Fibroblast of peridontal ligament (primary cell): Measurements from ENCODE around the gene MYF5.

Experiments
- DNase-seq: peaks from one replicate; pipeline ENCODE4 v3.0.0-alpha.2; 2010; ENCODE audit errors: extremely low read depth

Gene MYF5

DNA sequence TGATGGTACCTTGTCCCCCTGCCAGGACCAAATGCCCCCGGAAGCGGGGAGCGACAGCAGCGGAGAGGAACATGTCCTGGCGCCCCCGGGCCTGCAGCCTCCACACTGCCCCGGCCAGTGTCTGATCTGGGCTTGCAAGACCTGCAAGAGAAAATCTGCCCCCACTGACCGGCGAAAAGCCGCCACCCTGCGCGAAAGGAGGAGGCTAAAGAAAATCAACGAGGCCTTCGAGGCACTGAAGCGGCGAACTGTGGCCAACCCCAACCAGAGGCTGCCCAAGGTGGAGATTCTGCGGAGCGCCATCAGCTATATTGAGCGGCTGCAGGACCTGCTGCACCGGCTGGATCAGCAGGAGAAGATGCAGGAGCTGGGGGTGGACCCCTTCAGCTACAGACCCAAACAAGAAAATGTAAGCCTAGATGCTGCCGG lies 8.9 kb upstream of the MYF5 start:
- DNase-seq, result no peak

DNA sequence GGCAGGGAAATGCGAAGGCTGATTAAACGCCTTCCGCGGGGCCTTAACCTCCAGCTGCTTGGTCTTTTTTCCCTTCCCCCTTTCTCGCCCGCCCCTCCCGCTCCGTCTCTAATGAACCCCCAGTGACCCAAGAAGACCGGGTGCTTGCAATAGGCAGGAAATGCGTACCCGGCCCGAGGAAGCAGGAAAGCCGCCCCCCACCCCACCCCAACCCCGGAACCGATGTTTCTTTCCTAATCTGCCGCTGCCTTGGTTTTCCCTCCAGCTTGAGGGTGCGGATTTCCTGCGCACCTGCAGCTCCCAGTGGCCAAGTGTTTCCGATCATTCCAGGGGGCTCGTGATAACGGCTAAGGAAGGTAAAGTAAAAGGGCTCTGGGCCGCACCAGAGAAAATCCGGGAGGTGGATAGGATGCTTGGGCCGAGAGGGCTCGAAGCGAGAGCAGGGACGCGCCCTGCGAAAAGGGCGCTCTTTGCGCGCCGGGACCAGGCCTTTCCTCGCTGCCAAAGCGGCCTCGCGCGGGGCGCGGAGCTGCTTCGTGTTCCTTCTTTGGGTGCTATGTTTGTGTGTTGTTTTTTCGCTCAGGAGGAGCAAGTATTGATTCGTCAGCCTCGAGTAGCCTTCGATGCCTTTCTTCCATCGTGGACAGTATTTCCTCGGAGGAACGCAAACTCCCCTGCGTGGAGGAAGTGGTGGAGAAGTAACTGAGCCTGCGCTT lies 8.3 kb upstream of the MYF5 start:
- DNase-seq, result no peak

DNA sequence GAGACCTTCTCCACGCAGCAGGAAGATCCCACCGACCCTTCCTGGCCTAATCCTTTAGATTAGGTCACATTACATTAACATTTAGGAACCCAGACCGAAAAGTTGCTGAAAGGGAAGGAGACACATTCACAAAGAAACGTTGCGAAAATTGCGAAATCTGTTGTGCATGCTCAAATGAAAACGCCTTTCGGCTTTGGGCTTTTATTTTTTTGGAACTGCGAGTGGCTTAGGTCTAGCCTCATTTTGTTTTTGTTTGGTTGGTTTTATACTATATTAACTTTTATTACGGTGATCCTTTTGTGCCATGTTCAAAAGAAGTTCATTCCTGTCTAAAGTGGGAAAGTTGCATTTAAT lies 7.8 kb upstream of the MYF5 start:
- no peak for DNase-seq

DNA sequence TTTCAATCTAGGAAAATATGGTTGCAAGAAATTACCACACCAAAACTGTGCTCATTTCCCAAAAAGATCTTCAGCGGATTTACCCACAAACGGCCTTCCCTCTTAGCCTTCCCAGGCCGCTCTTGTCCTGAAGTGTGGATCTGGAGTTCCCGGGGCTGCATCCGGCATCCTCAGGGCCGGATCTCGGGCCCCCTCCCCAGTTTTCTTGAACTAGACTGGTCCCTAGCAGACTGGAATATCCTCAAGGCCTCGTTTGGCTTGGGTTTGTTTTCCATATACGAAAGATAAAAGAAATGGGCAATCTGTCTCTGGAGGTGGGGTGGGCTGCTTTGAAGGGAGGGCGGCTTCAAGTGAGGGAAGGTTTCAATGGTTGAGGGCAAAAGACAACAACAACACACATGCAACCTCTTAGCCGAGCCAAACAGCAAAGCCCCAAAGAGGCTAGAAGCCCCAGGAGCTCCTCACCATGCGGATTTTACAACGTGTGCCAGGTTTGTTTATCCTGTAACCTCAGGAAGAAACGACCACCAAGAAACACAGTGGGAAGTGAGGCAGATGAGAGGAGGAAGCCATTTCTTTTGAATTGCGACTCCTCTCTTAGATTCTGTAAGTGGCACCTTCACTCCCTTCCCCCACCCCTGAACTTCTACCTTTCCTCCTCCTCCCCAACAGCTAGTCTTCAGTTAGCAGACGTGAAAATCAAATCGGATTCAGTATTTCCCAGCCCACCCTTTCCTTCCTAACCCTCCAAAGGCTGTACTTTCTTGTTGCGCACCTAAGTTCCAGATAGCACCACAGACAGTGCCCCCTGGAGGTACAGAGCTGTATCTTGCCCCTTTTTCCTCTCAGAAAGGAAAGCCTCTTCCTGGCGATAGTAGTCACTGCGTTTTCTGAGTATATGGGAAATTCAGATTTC lies 6.6 kb upstream of the MYF5 start:
- DNase-seq, result no peak

DNA sequence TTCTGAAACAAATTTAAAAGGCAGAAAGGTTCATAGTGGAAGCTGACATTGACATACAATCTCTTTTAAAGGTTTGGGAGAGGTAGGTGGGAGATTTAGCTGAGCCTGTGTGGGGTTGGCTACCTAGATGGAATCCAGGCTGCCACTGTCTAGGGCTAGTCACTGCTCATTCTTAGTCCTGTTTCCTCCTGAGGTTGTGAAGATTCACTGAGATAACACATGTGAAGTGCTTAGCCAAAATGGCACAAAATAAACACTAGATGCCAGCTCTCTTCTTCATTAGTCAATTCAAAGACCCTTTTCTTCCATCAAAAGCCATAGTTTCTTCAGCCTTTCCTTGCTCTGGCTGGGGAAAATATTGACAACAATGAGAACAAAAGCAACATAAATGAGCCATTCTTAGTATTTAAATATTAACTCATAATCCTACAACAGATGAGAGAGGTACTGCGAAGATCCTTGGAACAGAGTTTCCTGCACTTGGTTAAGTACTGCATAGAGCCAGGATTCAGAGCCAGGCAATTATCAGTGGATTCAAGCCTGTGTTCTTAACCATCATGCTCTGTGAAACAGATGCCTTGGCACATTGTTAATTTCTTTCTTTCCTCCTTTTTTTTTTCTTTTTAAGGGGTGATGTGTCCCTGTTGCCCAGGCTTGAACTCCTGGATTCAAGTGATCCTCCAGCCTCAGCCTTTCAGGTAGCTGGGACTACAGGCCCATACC lies 5.8 kb upstream of the MYF5 start:
- no peak for DNase-seq

DNA sequence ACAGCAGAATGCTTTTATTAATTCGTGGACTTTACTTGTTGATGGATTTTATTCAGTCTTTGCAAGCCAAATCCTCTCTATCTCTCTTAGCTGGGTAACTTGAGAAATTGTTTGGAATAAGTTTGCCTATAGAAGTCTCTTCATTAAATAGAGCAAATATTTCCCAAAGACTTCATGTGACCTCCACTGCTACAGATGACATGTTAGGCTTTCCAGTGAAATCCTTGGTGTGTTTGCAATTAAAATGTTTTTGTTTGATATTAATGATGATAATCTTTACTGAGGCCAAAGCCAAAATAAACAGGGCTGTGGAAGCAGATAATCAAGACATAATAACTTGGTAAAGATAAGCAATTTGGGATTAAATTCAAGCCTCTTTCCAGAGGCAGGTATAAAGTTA lies 4.8 kb upstream of the MYF5 start:
- DNase-seq, result no peak

DNA sequence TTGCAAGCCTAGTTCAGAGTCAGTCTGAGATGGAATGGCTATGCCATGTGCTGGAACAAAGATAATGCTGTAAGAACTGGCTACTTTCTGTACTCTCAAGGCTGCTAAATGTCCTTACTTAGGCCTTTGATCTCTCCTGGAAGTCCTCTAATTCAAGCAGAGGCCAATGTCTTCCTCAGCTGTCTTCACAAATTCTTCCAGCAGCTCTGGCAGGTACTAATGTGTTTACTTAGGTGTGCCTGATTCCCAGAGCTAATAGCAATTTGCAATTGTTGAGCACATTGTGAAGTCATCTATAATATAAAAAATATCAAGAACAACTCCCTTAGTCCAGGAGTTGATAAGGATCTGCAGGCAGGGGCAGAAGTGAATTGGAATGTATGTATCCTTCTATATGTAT lies 3.8 kb upstream of the MYF5 start:
- DNase-seq, result no peak

DNA sequence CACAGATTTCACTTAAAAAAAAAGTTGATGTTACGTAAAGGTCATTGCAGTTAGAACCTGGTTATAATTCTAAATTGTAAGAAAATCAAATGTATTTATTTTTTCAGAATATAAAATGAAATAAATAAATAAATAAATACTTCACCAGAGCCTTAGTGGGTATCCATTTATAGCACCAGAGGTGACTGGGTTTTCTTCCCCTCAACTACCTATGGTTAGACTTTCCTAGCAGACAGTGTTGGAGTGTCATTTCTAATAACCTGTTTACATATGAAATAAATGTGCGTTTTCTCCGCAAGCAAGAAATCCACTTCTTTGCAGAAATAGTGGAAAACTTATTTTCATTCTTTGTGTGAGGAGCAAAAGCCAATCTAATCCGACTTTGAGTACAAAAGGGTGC lies 3.3 kb upstream of the MYF5 start:
- no peak for DNase-seq

DNA sequence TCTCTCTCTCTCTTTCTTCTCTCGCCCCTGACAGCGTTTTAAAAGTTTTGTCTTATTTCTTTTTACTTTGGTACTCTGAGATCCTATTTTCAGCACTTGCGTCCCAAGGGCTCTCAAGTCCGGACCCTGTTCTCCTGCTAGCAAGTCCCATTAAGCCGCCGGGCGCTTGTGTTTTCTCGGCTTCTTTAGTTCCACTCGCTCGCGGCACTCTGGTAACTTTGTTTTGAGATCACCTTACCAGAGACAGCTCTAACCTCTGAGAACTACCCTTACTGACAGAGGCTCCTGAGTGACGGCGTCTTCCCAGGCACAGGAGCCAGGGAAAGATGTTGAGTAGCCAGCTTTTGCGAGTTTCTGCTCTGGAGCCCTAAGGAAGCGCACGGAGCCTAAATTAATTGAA lies 2.7 kb upstream of the MYF5 start:
- peak; percentile 7 for DNase-seq

DNA sequence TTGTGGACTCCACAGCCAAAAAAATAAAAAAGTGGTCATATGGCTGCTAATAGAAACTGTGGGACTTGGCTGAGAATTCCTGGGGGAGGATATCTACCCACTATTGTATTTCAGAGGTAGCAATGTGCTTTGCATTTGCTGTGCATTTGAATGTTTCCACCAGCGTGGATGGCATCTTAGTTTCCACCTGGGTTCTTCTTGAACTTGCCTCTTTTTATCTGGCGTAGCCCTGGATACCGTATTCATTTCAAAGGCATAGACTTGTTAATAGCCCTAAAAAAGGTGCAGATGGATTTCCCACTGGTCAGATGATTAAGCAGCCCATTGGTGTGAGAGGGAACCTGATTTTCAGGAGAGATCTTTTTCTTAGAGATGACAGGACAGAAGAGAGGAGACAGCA lies 1.9 kb upstream of the MYF5 start:
- DNase-seq, result no peak

DNA sequence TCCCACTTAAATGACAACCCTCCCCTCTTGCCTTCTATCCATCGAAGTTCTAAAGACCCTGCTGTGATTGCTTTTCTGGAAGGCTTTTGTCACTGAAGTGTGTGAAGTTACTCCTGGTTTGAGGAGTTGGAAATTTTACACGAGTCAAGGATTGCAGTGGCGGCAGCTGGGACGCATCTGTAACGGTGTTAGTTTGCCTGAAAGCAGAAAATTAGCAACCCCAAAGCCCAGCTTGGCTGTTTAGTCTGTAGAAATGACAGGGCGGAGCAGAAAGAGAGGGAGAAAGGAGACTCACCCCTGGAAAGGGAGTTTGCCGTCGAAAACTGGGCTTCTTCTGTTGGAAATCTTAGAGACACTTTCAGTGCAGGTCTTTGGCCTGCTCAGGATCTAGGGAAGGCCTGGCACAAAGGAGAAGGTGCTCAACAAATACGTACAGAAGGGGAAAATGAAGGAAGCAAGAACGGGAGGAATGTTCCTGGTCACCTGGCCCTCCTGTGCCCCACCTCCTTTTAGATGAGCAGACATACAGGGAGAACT lies 931 bp upstream of the MYF5 start:
- DNase-seq, result no peak

DNA sequence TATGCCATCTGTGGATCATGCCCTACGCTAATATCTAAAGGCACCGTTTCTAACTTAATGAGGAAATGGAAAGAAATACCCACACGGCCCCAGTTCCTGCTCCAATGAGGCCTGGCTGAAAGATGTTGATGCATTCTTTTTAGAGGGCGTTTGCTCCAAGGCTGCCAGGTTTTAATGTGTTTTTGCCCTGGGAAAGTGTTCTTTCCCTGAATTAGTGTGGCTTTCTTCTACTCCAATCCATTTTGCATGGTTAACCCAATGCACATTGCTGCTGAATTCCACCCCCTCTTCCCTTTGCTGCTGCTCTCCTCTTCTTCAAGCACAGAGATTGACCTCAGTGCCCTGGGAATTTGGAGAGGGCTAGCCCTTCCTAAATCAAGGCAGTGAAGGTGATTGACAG lies 1.1 kb downstream of the MYF5 start:
- DNase-seq, result no peak

DNA sequence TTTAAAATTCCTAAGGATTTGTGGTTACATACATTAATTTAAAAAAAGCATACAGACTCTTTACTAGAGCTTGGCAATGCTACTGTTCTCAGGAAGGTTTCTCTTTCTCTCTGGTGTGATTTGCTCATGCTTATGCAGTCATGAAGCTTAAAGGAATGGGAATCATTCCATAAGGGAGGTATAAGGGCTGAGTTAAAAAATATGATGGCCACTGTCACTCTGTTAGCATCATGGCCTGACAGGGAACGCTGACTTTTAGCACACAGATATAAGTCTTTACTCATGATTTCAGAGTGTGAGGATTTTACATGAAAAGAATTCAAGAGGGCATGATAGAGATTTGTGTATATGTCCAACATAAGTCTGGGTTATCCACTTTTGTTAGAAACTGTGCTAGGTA lies 3.8 kb downstream of the MYF5 start:
- DNase-seq, result no peak

DNA sequence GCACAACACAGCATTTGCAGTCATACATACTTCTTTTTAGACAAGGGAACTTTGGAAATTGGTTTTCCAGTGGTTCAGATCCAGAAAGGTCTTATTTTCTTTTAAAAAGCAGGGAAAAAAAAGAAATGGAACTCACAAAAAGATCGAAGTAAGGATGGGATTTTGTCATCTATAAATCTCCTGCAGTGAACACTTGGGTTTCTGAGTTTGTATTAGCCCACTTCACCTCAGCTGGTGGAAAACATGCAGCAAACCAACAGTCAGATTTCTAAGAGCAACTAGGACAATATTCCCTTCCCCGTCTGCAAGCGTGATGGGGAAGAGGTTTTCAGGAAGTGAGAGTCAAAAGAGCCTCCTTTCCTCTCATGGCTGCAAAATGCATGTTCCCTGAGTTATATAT lies 4.6 kb downstream of the MYF5 start:
- DNase-seq, result no peak

DNA sequence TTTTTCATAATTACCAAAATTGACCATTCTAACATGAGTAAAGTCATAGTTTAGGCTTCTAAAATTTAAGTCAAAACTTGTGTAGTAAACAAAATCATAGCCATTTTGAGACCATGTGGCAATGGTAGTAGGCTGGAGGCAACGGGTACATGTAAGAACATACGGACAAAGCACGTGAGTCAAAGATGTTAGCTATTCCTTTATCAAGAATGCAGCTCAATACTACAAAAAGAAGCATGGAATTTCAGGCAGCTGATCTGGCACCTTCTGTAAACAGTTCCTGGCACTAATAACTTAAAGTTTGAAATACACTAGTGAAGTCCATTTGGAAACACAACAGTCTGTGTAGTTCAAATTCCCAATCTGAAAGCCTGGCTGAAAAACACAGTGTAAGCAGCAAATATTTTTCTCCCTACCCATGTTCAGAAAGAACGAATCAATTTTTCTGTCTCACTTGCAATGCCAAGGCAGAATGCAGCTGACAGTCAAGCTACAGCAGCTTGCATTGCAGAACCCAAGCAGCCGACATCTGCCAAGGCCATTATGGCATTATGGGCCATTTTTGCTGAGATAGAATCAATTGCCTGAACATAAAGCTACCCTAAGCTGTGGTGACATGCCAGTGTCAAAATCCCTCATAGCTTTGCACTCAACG lies 29.3 kb downstream of the MYF5 start:
- DNase-seq, result no peak

DNA sequence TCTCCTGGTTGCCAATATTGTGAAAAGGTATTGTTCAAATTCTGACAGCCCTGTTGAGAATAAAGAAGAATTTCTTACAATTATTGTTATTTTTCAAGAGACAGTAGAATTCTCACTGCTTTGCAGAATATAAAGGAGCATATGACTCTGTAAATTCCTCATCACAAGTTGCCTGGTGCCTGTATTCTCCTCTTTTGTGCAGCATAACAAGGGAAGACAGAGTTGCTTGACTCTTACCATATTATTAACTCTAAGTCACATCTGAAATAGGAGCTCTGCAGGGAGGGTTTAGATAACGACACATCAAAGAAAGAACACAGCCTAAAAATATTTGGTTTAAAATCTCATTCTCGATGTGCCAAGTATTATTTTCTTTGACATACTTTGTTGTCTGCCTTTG lies 31.1 kb downstream of the MYF5 start:
- no peak for DNase-seq

DNA sequence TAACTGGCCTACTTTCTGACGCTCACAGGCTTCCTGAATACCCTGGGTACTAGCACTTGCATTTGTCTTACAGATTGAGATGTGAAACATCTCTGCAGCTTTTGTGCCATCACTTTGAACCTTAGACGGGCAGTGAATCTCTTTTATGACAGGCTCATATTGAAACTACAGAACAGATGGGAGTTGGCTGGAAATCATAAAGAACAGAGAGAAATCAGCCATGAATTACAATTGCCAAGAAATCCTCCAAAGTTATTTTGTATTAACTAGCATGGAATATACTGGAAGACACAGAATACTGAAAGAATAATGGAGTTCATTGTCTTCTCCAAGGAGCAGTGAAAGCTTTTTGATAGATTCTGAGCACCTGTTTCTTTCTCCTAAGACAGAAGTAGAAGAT lies 32.7 kb downstream of the MYF5 start:
- DNase-seq, result no peak

DNA sequence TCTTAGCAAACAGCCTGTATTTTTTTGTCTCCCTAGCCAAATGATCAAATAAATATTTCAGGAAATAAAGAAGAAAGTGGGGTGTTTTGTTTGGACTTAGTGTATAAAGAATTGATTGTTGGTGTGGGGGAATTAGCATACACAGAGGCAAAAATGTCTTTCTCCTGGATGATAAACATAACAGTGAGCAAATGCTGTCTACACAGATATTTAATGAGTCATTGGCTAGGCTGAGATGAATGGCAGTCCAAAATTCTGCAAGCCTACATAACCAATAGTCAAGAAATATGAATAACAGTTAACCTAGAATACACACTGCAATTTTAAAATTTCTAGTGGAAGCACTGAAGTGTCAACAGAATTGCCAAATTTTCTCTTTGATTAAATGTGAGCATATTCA lies 35.8 kb downstream of the MYF5 start:
- peak; percentile 34 for DNase-seq

DNA sequence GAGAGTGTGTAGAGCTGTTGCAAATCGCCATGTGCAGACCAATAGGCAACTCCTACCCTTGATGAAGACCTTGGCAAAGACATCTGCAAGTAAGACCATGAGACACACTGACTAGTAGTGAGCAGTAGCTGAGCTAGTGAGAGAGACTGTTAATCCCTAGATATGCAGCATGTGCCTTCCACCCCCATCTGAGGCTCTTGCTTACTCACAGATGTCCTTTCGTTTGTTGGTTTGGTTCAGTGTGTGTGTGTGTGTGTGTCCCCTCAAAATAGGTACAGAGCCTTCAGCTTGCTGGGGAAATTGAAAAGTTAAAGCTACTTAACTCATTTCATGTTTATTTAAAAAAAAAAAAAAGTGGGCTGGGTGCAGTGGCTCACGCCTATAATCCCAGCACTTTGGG lies 37.6 kb downstream of the MYF5 start:
- no peak for DNase-seq

DNA sequence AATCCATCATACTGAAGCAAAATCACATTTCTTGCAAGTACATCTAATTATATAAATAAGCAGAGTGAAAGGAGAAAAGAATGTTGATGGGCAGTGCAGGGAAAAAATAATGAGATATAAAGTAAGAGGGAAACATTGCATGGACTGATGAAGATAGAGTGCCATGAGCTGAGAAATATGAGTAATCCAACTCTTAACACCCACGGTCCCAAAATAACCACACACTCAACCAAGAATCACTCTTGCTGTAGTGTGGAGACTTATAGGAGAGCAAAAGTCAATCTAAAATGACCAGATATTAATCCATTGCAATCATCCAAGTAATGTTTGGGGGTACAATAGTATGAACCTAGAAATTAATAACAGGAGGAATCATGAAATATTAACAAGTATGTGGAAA lies 40.2 kb downstream of the MYF5 start:
- DNase-seq, result peak; percentile 8

DNA sequence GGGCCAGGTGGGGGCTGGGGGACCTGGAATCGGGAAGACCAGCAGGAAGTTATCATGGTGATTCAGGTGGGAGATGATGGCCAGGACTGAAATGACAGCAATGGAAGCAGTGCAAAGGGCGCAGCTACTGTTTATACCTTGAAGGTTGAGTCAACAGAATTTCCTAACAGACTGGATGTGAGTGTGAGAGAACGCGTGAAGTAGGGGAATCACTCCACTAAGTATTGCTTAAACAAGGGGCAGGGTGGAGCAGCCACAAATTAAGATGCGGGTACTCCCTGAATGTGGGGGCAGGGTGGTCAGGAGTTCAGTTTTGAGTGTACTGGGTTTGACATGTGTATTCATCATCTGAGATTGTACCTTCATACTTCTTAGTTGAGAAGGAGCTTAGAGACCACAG lies 45.1 kb downstream of the MYF5 start:
- DNase-seq, result no peak

DNA sequence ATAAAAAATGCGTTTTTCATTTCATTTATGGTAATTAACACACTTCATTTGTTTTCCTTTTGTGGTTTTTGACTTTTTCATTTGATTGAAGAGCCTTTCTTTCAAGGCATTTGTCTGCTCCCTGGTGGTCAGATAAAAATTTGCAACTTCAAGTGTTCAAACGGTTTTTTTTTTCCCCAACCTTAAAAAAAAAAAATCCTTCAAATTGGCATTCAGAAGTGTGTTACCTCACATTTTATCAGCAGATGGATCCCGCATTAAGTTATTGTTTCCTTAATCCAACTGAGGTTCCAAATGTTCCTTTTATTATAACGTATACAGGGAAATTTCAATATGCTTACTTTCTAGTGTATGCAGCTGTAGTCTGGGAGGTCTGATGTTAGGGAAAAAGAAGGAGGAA lies 47.2 kb downstream of the MYF5 start:
- peak; percentile 84 for DNase-seq
